Measurements from ENCODE around the gene NAPB. TPM values are rescaled to one million over a fixed set of nuclear protein-coding genes. Genes with fewer than 3 reads are reported as not detected.
"Not testable (repeated sequence)": the region's sequence is repeated elsewhere in the genome, so short reads cannot be mapped to it uniquely, and the experiment has no call there.

The NAPB gene
- total RNA-seq, 1 donor from 2014 or later, result 4.0 TPM

DNA sequence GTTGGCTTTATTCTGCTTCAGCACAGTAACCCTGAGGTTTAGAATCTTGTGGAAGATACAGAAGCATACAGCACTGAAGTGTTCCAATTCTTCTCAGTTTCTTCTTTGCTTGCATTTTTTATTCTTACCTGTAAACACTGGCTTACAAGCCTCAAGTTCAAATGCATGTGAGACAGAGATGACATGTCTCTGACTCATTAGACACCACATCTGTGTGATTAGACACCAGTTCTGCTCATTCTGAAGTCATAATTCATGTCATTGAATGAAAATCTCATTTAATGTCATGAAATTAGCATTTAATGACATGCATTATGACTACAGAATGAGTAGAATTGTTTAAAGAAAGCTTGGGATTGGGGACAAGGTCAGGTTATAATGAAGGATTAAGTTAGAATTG lies 53.5 kb downstream of the NAPB start:
- peak; percentile 57 for ATAC-seq

DNA sequence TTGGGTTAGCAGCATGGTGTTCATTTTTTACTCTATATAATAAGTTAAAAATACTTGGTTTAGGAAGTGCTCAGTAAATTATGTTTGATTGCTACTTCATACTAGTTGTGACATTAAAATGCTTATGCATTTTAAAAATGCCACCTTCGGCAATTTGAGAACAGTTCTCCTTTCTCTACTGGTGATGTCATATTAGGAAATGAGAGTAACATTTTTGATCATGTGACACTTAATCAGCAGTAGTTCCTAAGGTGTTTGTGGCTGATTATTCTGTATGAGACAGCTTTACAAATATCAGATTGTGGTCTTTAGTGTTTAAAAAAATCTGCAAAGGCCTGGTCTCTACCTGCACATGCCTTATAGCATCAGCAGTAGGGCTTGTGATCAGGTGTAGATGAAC lies 54.9 kb downstream of the NAPB start:
- no peak for ATAC-seq

DNA sequence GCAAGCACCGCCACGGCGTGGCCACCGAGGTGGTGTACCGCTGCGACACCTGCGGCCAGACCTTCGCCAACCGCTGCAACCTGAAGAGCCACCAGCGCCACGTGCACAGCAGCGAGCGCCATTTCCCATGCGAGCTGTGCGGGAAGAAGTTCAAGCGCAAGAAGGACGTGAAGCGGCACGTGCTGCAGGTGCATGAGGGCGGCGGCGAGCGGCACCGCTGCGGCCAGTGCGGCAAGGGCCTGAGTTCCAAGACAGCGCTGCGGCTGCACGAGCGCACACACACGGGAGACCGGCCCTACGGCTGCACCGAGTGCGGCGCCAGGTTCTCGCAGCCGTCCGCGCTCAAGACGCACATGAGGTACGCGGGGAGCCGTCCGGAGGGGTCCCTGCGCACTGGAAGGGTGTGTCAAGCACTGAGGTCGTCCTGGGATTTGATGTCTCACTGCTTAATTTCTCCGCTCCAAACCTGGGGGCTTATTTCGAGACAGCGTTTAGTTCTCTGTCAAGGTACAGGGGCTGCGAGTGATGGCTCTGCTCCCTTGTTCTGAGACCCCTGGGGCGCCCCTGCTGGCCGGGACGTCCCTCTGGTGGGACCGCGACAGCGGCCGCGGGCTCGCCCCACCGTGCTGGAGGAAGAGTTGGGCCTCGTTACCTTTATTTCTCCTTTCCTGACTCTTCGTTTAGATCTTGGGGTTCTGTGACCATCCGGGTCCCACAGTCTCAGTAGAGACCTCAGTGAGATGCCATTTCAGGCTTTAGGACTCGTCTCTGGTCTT lies 55.7 kb downstream of the NAPB start:
- ATAC-seq, result no peak

DNA sequence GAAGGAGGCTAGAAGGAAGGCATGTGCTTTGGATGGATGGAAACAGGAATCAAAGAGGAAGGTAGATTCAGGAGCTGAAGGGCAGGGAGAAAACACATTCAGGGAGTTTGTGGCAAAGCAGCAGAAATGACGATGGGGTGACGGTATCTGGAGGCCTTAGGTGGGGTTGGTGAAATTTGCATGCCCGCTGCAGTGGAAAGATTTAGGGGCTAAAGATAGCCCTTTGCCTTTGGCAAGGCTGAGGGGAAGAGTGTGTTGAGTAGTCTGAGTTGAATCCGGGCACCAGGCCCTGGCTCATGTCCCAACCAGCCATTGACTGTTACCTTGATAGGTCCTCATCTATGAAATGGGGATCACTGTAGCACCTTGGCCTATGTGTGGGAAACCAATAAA lies 58.0 kb downstream of the NAPB start:
- no peak for ATAC-seq

DNA sequence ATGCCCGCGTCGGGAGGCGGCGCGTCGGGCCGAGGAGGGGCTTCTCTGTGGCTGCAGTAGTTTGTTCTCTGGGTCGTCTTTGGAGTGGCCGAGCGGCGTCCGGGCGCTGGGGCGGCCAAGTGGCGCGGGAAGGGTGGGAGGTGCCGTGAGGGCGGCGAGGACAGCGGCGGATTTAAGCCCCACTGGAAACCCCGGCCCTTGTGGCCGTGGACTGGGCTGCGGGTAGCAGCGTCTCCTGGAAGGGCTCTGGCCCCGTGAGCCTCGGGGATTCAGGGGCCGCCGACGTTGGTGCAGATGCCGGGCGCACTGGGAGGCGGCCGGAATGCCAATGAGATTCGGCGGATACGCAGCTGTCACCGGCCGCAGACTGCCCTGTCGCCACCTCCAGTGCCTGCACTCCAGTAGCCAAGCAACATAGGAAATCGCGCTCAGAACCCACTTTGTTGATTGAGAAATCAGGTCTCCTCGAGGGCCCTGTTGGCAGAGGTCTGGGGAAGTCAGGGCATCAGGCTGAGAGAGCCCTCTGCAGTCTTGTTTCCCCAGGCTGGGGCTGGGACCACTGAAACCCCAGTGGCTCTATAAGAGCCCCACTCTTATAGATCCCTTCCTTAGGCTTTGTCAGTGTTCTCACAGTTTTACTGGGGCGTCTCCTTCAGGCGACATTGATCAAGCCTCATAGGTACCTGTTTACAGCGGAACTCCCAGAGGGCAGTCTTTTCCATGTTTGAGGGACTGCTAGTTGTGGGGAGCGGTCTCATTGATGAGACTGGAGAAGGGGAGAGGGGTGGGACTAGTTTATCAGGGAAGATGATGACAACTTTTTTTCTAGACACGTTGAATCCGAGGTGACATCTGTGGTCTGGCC lies 58.7 kb downstream of the NAPB start:
- ATAC-seq, result no peak

DNA sequence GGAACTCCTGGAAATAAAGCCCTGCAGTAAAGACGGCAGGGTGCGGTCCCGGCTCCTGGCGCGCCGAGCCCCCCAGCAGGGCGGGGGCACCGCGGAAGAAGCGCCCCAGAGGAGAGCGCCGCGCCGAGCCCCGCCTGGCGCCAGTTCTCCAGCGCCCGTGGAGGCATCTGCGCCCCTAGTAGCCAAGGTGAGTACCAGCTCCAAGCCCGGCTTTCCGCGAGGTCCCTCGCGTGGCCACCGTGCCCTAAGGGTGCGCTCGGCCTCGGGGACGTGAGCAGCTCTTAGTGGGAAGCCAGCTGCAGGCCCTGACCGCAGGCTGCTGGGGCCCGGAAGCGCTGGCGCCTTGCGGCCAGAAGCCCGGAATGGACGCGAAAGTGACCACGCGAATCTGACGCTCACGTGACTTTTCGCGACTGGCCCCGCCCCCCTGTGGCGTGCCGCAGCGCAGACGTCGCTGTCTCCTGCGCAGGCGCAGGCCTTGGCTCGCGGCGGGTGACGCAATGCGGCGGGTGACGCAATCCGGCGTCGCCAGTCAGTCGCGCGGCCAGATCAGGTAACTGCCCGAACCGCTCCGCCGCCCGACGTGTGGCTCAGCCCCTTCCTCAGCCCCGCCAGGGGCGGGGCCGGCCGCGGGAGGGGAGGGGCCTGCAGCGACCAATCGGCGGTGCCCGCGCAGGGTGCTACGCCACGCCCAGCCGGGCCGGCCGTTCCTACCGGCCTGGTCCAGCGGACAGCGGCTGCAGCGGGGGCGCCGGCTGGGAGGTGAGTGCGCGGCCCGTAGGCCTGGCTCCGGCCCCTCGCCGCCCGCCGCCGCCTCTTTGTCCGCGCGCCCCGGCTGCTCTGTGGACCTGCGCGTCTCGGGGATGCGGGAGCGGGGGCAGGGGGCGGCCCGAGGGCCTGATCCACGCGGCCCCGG lies 59.6 kb downstream of the NAPB start, which contains the start of gene GZF1:
TSS of gene GZF1 (plus strand) at position 707 of the 916 bp plus-strand sequence. CDS start 2,202 bp downstream, outside the sequence.
- peak; percentile 91 for ATAC-seq

DNA sequence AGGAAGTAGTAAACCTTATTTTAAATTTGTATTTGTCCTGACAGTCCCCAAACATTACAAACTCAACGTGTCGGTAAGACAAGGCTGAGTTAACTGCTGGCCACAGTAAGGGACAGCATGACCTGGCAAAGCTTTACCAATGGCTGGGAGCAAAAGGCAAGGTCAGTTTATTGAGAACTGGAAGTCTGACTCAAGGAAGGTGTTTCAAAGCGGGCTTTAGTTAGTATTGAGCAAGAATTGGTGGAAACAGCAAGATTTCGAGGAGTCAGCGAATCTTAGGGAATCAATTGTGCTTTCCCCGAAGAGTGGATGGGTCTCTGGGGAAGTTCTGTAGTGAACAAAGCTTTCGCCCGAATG lies 60.2 kb downstream of the NAPB start:
- no peak for ATAC-seq

DNA sequence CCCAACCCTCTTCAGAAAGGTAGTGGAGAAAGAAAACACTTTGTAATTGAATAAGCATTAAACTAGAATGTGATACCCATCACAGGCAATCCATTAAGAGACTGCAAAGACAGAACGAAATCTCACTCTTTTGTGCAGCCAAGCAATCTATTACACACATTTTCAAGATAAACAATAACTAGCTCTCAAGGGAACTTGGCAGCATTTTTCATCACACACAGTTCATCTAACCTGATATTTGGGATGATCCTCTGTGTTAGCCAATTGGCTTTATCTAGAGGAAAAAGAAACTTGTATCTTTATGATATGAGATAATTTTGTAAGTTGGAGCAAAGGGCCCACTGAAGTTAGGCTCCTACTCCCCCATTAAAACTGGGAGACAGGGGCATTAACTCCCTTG lies 60.8 kb downstream of the NAPB start:
- ATAC-seq, result no peak

DNA sequence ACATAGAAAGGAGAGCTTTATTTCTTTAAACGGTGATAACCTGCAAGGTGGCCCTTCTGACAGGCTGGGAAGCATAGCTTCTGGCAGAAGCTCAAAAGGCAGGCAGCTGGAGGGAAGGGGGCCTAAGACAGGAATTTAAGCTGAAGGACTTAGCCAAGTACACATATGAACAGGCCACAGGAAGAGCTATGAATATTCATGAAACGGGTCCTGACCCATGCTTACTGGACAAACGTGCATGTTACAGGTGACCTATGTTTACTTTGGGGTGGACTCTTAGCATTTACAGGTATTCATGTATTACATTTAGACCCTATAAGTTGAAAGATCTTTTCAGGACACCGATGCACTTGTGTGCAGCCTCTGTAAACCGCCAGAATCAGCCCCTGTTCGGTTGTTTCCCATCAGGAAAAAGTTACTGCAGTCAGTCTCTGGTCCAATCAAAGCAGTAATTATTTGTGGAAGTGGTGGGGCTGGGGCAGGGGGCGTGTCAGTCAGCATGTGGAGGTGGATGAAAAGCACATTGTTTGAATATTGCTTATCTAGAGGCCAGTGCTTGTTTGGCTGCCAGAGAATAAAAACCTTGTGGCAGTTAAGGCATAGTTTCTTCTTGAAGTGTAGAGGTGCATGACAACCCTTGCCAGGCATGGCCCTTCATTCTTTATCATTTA lies 62.2 kb downstream of the NAPB start:
- ATAC-seq, result no peak

DNA sequence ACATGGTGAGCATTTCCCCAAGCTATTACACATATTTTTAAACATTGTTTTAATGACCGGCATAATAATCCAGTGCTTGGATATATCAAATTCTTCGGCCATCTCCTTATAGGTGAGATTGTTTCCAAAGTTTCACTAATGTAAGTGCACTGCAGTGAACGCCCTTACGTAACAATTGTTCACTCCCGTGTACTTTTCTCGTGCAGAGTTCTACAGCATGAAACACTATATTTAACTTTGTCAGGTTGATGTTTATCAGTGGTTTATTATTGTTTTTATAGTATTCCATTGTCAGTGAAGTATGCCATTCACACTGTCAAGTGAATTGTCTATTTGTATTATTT lies 62.8 kb downstream of the NAPB start:
- no peak for ATAC-seq

DNA sequence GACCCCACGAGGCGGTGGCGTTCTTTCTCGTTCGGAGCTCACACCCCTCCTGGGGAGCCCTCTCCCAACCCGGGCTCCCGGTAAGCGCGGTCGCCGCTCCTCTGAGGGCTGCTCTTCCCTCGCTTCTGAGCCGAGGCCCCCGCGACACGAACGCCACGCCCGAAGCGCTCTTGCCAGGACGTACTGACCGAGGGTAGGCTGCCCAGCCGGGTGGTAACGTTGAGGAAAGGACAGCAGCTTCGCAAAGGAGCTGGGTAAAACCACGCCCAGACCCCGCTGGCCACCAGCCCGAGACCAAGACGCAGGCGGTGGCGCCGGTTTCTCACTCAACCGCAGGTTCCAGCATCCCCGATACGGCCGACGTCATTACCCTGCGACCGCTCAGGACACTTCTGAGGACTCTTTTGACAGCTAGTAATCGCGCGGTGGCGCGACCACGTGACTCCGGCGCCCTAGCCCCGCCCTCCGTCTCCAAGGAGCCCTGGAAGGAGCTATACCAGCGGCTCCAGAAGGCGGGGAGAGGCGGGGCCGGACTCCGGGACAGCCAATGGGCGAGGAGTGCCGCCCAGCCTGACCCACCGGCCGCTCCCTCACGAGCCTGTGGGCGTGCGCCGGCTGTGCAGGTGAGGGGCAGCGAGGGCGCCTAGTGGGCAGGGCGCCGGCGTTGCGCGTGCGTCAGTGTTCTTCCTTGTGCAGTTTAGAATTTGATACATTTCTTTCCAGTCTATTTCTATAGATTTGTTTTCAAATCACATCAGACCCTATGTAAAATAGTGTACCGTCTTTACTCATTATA lies 63.3 kb downstream of the NAPB start:
- peak; percentile 92 for ATAC-seq

DNA sequence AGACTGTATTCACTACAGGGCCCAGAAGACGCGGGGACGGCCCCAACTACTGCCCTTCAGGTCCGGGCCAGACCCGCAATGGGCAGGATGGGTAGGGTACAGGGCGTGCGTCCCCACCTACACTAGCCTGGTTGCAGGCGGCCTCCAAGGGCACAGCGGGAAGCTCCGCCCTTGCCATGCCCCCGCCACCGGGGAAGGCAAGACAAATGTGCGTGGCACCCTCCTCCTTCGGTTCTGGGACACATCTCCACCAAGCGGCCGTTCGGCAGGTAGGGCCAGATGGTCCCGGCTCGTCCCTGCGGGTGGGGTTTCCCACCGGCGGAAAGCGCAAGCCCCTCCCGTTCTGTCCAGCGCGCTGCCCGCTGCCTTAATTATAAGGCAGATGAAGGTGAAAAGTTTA lies 65.1 kb downstream of the NAPB start:
- ATAC-seq, result no peak

DNA sequence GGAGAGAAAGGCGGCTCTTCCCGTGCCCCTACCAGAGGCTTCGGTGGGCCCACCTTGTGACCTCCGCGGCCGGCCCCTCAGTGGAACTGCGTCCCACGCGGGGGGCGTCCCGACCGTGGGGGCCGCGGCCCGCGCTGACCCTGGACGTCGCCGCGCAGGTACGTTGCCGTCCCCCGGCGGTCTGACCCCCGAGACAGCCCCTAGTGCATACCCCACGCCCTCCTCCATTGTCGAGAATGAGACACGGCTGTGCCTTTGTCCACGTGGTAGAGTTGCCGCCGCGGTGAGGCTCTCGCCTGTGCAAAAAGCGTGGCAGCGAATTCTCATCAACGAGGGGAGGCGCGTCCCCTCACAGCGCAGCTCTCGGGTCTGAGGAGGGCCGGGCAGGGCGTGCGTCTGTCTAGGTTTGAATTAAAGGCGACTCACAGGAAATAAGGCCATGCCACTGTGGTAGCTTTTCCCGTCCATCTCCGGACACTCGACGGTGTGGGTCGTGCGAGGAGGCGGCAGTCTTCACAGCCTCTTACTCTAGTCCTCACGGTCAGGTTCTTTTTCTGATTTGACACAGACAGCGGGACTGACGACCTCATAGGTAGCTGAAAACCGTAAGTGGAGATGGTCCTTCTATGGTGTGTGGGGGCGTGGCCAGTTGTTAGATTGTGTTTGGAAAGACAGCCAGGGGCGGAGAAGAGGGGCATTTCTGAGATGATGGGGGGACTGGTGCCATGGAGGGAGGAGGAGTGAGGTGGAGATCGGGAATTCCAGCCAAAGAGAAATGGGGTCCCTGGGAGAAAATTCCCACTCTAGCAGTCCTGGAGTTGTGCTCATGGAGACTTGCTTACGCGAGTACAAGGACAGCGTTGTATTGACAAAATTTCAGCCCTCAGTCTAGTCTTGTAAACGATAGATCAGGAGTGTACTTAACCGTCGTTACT lies 70.1 kb downstream of the NAPB start:
- ATAC-seq, result peak; percentile 35

DNA sequence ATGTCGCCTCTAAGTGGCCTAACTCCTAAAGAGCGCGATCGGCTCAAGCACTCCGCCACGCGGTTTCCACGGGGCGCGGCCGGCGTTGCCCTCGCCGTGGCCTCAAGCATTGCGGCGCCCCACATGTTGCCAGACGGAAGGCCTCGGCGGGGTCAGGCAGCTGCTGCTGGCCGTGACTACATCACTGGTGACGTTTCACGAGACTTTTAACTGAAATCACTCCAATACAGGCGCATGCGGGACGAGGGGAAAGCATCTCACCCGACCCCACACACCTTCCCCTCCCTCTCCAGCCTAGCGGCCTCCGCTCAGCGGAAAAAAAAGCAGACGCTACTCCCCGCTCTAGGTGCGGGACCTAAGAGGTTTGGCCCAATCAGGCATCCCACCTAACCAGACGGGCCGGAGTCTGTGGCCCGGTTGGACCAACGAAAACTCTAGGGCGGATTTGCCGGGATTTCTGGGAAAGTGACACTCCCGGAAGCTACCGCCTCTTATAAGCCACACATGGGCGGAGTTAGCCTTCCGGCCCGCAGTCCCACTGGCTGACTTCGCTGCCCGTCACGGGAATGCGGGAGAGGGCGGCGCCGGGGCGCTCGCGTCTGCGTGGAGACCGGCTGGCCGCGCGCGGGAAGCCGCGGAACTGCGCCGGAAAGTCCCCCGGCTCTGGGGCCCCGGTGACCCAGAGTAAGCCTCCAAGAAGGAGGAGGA lies 70.9 kb downstream of the NAPB start, which contains the start of gene NXT1:
TSS of gene NXT1 (plus strand) at position 596 of the 708 bp plus-strand sequence. CDS start 3,251 bp downstream, outside the sequence.
- peak; percentile 90 for ATAC-seq

DNA sequence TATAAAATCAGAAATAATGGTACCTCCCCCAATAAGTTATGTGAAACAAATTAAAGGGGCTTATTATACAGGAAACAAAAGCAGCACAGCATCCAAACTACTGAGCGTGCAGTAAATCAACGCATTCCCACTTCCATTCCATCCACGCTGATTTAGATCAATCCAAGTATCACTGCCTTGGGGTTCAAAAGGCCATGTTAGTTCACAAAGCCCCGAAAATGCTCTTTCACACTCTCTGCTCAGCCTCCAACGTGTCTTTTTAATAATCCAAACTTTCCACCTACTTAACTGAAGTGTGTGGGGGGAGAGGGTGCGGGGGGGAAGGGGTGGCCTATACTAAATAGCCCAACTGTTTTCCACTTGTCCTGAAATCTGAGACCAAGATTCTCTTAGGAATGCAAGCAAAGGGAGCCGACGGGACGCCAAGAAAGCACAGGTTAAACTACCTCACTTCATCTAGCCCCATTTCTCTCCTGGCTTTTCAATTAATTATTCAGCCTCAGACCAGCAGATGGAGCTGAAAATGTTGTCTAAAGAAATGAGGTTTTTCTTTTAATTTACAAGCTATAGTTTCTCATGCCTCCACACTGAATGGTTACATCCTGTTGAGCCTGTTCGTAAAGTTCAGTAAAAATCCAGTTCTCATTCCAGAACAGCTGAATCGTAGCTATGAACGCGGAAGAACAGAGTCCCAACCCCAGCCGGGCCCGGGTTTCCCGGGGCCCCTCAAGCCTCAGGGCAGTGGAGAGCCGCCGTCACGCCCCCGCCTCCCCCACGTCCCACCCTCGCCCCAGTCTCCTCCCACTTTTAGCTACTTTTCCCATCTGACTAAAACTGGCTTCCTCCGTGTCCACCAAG lies 71.7 kb downstream of the NAPB start:
- peak; percentile 83 for ATAC-seq

DNA sequence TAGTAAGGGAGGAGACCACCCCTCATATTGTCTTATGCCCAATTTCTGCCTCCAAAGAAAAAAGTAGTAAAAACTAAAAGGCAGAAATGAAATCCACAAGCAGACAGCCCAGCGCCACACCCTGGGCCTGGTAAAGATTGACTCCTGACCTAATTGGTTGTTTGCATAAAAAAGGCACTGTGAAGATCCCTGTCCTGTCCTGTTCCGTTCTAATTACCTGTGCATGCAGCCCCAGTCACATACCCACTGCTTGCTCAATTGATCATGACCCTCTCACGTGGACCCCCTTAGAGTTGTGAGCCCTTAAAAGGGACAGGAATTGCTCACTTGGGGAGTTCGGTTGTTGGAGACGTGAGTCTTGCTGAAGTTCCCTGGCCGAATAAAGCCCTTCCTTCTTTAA lies 72.8 kb downstream of the NAPB start:
- not testable (repeated sequence) for ATAC-seq

DNA sequence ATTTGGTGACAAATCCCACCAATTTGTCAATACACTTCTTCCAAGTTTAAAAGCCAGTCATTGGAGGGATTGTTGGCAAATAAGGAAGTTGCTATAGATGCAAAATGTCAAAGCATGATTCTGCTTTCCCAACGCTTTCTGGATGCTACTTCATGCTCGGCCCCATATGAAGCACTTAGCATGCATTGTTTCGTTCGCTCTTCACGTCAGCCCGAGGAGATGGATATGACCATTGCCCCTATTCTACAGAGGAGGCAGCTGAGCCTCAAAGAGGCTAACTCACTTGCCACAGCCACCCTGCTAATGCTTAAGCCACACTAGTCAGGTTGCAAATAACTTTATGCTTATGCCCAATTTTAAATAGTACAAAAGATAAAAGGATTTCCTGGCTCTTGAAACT lies 73.5 kb downstream of the NAPB start:
- ATAC-seq, result no peak

DNA sequence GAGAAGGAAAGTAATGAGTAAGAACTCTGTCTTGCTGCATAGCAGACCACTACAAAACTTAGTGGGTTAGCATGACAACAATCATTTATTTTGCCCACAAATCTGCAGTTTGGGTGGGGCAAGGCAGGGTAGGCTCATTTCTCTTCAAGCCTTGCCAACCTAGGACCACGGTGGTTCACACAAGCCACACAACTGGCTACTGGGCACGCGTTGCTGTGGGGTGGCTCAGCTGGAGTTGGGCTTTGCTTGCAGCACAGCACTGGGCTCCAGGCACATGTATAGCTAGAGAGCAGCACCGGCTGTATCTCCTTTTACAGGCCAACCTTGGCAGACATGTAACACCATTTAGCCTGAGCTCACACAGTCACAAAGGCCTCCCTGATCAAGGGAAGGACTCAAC lies 75.3 kb downstream of the NAPB start:
- ATAC-seq, result no peak
